Prostate gland (tissue), 2 donors: ENCODE measurements around the gene CEP290. TPM values are rescaled to one million over a fixed set of nuclear protein-coding genes. Genes with fewer than 3 reads are reported as not detected.

ENCODE experiments used
- DNase-seq: peaks from one replicate; pipeline ENCODE4 v3.0.0-alpha.2; 2019; ENCODE audit warnings: low spot score
- H3K27ac ChIP-seq, 2 donors: fragments of 200-600 bp; sonication (generic); 2 replicates each; pipeline ENCODE4 v1.5.1; 2017 to 2019
- H3K27me3 ChIP-seq: fragments of 200-600 bp; sonication (generic); replicated peaks from 2 replicates; pipeline ENCODE4 v1.5.1; 2019; ENCODE audit not compliant: insufficient read depth
- H3K36me3 ChIP-seq, 2 donors: fragments of 200-600 bp; sonication (generic); 1 replicate in 1 of 2; 2 replicates in 1 of 2; pipeline versions ENCODE4 v1.5.1 to v1.8.1; 2017 to 2019
- H3K4me1 ChIP-seq: fragments of 200-600 bp; sonication (generic); replicated peaks from 2 replicates; pipeline ENCODE4 v1.5.1; 2019
- H3K4me3 ChIP-seq, 2 donors: fragments of 200-600 bp; sonication (generic); 2 replicates each; pipeline ENCODE4 v1.5.1; 2017 to 2019
- H3K9me3 ChIP-seq: fragments of 200-600 bp; sonication (generic); 2 replicates; pipeline ENCODE4 v1.5.1; 2017
- POLR2A ChIP-seq: fragments of 450-650 bp; IDR thresholded peaks from one replicate; pipeline ENCODE4 v1.6.1; 2016; ENCODE audit warnings: antibody characterized with exemption, mild to moderate bottlenecking
- POLR2AphosphoS5 ChIP-seq: sonication (generic); formaldehyde crosslinking; IDR thresholded peaks from one replicate; pipeline ENCODE4 v1.6.1; 2017; ENCODE audit warnings: antibody characterized with exemption
- WGBS: methylation state at CpG from one replicate; pipeline ENCODE4 v1.1.5; 2018; 5-methylcytosine and 5-hydroxymethylcytosine counted together
- intact Hi-C: fragments of 100-400 bp; cut with DNase I; formaldehyde crosslinking; loops from one replicate; pipeline ENCODE4 v1.14.2; 2022
- total RNA-seq, 2 donors: library from RNA; depleted of rRNA; stranded (reverse); fragments of >200 nt; gene quantifications; one replicate each; pipeline ENCODE4 v1.1.0, GENCODE V29; 2016
- TF ChIP-seq, protein P1 (sequence below), 4 experiments: fragments of 200-600 bp in 2 of 4; fragments of 450-650 bp in 2 of 4; sonication (generic) in 2 of 4; IDR thresholded peaks; 1 replicate in 3 of 4; 2 replicates in 1 of 4; pipeline ENCODE4 v1.5.1; 2016 to 2019; ENCODE audit warnings: antibody characterized with exemption in 4 of 4, mild to moderate bottlenecking in 2 of 4, moderate library complexity in 2 of 4

The CEP290 gene
- total RNA-seq, 2 donors from 2014 or later: 8.1 to 26.5 TPM

- no peak for DNase-seq
- intact Hi-C loops: no loop called here
- Histone ChIP-seq H3K27me3 (no peaks in the 10 kb centered on the region), H3K4me3 (no peak within 1 kb of the TSS), H3K9me3 (no peaks in the 10 kb centered on the region), H3K36me3 (no peaks in the 10 kb centered on the region), H3K4me1 (no peaks in the 10 kb centered on the region), H3K27ac (no peak within 1 kb of the TSS)
- TF ChIP-seq POLR2A: no peak
- TF ChIP-seq POLR2AphosphoS5: no peak
- TF ChIP-seq, protein P1, sequence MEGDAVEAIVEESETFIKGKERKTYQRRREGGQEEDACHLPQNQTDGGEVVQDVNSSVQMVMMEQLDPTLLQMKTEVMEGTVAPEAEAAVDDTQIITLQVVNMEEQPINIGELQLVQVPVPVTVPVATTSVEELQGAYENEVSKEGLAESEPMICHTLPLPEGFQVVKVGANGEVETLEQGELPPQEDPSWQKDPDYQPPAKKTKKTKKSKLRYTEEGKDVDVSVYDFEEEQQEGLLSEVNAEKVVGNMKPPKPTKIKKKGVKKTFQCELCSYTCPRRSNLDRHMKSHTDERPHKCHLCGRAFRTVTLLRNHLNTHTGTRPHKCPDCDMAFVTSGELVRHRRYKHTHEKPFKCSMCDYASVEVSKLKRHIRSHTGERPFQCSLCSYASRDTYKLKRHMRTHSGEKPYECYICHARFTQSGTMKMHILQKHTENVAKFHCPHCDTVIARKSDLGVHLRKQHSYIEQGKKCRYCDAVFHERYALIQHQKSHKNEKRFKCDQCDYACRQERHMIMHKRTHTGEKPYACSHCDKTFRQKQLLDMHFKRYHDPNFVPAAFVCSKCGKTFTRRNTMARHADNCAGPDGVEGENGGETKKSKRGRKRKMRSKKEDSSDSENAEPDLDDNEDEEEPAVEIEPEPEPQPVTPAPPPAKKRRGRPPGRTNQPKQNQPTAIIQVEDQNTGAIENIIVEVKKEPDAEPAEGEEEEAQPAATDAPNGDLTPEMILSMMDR (IDR thresholded peaks at IDR 0.05): no peak
- 45% methylated on average over 3 of the region's 3 CpGs for WGBS
These were observed 112.7 kb downstream of the CEP290 start, which contains the start of gene C12orf50 for GRCh38 chr12:88029093-88029665. C12orf50 (minus strand) TSS chr12:88029401; CDS start chr12:88026962, 2,439 bp downstream.

GRCh38 chr12:88026196-88026595 is 115.7 kb downstream of the CEP290 start:
- no peak for DNase-seq
- no peaks in the 10 kb centered on the region for H3K36me3 ChIP-seq
- H3K27ac ChIP-seq: no peak overlapping the region
- no peaks in the 10 kb centered on the region for H3K4me1 ChIP-seq
- H3K4me3 ChIP-seq: no peak overlapping the region
- H3K9me3 ChIP-seq: no peaks in the 10 kb centered on the region
- WGBS: 97% methylated on average over 1 of the region's 1 CpG
- intact Hi-C loops: no loop called here
- H3K27me3 ChIP-seq: no peaks in the 10 kb centered on the region
- TF ChIP-seq, protein P1 (IDR thresholded peaks at IDR 0.05): no peak
- TF ChIP-seq POLR2AphosphoS5 (no peak), POLR2A (no peak)

DNA sequence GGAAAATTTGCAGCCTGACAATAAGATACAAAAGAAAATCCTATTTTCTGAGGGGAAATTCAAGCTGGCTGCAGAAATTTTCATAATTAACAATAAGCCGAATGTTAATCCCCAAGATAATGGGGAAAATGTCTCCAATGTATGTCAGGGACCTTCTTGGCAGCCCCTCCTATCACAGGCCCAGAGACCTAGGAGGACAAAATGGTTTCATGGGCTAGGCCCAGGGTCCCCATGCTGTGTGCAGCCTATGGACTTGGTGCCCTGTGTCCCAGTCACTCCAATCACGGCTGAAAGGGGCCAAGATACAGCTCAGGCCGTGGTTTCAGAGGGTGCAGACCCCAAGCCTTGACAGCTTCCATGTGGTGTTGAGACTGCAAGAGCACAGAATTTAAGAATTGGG is 123.9 kb downstream of the CEP290 start:
- TF ChIP-seq POLR2A (no peak), POLR2AphosphoS5 (no peak)
- TF ChIP-seq, protein P1 (IDR thresholded peaks at IDR 0.05): no peak
- H3K4me3 ChIP-seq: no peak overlapping the region
- no peak overlapping the region for H3K27ac ChIP-seq
- H3K4me1 ChIP-seq: no peaks in the 10 kb centered on the region
- intact Hi-C loops: no loop called here
- 83% methylated on average over 3 of the region's 3 CpGs for WGBS
- DNase-seq: no peak
- H3K36me3 ChIP-seq: no peaks in the 10 kb centered on the region
- H3K27me3 ChIP-seq: no peaks in the 10 kb centered on the region
- no peaks in the 10 kb centered on the region for H3K9me3 ChIP-seq

- Histone ChIP-seq H3K27ac (no peak overlapping the region), H3K4me3 (no peak overlapping the region), H3K4me1 (no peaks in the 10 kb centered on the region), H3K36me3 (no peaks in the 10 kb centered on the region), H3K9me3 (no peaks in the 10 kb centered on the region), H3K27me3 (no peaks in the 10 kb centered on the region)
- TF ChIP-seq, protein P1 (IDR thresholded peaks at IDR 0.05): no peak
- no peak for TF ChIP-seq POLR2AphosphoS5
- TF ChIP-seq POLR2A: no peak
- intact Hi-C loops: no loop called here
- WGBS: 18% methylated on average over 1 of the region's 1 CpG
- no peak for DNase-seq
These were observed 126.1 kb downstream of the CEP290 start for GRCh38 chr12:88015825-88016224.

DNA sequence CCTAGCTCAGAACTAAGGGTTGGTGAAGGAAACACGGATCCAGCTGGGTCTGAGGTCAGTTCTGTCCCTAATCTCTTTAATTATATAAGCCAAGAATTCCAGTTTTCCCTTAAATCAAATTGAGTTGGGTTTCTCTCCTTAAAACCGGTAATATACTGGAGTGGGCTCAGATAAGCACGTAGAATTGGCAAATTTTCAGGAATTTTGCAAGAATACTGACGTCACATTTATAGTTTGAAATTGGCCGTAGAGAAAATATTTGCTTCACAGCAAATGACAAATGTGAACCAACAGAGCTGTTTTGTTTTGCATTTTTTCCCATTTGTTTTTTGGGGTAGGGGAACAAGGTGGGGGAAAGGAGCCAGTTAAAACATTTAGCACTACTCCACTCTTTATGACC is 130.1 kb downstream of the CEP290 start:
- TF ChIP-seq, protein P1 (IDR thresholded peaks at IDR 0.05): no peak
- TF ChIP-seq POLR2A (no peak), POLR2AphosphoS5 (no peak)
- Histone ChIP-seq H3K4me3 (no peak overlapping the region), H3K36me3 (no peaks in the 10 kb centered on the region), H3K27me3 (no peaks in the 10 kb centered on the region), H3K27ac (no peak overlapping the region), H3K9me3 (no peaks in the 10 kb centered on the region), H3K4me1 (no peaks in the 10 kb centered on the region)
- DNase-seq: no peak
- intact Hi-C loops: no loop called here
- WGBS: 60% methylated on average over 5 of the region's 5 CpGs
